GM12801 (cell line): ENCODE measurements around the gene CD84.

ENCODE experiments used
- TF ChIP-seq, protein P1 (sequence below): IDR thresholded peaks from one replicate; pipeline ENCODE4 v1.5.1; 2011; ENCODE audit warnings: control low read depth; ENCODE audit not compliant: insufficient read length; ENCODE audit errors: extremely low read depth

Gene CD84

DNA sequence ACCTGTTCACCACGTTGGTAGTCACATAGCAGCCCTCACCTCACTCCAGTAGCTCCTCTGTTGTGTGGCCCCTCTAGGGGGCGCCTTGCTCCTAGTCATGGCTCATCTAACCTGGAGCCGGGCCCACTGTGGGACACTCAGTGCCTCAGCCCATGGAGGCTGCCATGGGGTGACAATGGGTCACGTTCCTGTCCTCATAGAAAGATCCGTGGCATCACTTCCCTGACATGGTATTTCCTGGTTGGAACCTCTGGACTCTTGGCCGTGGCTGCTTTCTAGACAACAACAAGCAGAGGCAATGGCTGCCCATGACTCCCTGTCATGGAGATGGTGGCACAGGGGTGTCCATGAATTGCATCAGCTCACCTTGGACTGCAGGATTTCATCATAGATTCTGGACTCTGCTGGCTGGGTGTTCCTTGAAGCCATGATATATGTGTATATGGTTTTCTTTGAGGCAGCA lies 28.7 kb downstream of the CD84 start:
- TF ChIP-seq, protein P1, sequence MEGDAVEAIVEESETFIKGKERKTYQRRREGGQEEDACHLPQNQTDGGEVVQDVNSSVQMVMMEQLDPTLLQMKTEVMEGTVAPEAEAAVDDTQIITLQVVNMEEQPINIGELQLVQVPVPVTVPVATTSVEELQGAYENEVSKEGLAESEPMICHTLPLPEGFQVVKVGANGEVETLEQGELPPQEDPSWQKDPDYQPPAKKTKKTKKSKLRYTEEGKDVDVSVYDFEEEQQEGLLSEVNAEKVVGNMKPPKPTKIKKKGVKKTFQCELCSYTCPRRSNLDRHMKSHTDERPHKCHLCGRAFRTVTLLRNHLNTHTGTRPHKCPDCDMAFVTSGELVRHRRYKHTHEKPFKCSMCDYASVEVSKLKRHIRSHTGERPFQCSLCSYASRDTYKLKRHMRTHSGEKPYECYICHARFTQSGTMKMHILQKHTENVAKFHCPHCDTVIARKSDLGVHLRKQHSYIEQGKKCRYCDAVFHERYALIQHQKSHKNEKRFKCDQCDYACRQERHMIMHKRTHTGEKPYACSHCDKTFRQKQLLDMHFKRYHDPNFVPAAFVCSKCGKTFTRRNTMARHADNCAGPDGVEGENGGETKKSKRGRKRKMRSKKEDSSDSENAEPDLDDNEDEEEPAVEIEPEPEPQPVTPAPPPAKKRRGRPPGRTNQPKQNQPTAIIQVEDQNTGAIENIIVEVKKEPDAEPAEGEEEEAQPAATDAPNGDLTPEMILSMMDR, result no peak

DNA sequence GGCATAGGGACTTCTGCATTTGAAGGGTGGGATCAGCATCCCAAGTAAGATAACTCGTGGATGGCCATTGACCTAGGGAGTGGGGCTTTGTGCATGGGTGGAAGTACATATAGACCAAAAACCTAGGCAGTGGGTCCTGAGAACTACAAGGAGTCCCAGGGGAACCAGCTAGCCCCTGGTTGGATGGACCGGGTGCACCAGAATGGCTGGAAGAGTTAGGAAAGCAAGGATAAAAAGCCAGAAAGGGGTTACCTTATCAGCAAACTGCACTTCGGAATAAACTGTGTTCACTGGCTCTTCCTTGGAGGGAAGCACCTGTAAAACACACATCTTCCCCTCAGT lies 29.7 kb downstream of the CD84 start:
- TF ChIP-seq, protein P1, result no peak

DNA sequence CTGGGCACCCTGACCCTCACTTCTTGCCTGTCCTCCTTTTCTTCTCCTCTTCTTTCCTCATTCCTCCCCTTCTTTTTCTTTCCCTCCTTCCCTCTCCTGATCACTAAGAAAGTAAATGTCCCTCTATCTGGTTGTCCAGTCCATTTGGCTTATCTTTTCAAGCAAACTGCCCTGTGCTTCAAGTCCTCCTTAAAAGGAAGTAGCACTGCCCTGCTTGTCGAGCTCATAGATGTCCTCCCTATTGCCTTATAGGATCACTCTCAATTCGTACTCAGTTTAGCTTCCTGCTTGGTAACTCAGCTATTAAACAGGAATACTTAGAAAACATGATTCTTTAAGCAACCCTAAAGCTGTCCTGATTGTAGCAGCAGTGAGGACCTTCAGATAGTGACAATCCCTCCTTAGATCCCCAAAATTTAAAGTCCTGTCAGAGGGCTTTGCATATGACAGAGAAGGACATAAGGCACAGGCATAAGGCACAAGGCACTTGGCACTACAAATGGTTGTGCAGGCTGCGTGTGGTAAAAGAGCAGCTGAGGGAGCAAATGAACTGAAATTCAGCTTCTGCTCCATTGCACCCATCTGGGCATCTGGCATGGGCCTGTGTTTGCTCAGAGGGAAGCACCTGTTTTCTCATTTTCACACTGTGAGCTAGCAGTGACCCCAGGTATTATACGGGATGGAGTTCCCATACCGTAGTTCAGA lies 30.2 kb downstream of the CD84 start:
- TF ChIP-seq, protein P1, result no peak

DNA sequence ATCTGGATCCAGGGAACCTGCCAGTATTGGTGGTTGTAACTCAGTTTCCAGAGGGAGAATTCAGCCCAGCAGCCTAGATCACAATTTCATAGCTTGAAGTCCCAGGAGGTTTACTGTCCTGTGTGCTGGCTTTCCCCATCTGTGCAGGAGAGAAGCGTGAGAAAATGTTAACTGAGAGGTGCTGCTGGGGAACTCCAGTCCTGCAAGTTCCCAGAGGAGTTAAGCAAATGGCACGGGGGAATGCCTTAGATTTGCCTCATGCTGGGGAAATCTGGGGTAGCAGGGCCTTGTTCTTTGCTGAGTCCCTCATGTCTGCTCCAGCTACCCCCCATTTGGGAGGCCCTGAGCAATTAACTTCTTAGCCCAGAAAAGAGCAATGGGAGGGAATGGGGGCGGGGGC lies 31.1 kb downstream of the CD84 start:
- TF ChIP-seq, protein P1, result no peak

DNA sequence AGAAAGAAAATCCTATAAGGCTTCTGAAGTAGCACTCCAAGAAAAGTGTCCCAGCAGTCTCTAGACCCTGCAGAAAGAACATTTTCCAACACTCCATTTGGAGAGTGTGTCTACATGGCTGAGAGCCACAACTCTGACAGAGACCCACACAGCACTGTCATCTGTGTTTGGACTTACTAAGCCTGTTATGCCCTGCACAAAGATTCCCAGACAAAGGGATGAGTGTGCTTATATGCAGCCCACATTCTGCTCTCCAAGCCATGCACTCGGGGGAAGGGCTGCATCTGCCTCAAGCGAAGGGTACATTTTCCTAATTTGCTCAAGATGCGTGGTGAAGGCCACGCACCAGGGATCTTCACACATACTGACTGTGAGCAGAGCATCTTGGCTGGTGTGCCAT lies 31.9 kb downstream of the CD84 start:
- TF ChIP-seq, protein P1, result no peak

DNA sequence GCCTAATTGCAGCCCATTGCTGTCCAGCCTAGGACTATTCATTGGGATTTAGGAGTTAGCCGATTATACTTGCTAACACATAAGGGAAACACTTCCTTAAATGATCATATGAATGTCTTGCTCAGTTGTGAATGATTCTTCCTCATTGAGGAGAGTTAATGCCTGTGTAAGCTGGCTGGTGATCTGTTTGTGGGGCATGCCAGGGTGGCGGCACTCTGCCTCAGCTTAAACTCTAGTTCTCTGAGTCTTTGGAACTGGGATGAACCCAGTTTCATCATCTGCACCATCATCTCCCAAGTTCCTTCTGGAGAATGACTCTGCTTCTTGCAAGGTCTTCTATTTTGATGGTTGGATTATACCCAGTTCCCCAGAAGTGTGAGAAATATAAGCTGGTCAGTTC lies 32.4 kb downstream of the CD84 start:
- TF ChIP-seq, protein P1, result no peak

DNA sequence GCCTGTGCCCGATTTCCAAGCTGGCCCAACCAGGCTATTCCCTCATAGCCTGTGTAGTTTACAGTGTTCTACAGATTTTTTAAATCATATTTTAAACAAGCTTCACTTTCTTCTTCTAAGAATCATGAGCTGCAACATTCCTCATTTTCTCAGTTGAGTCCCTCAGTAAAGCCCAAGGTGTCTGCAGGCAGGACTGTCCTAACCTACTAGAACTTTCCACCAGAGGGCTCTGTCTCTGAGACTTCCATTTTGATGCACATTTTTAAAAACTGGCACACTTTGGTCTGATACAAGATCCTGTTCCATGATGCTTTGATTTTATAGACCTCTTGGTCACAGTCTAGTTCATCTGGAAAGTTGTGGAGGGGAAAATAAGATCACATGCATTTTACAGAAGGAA lies 34.6 kb downstream of the CD84 start:
- TF ChIP-seq, protein P1, result no peak
